Measurements from ENCODE around the gene FAM114A2.

DNA sequence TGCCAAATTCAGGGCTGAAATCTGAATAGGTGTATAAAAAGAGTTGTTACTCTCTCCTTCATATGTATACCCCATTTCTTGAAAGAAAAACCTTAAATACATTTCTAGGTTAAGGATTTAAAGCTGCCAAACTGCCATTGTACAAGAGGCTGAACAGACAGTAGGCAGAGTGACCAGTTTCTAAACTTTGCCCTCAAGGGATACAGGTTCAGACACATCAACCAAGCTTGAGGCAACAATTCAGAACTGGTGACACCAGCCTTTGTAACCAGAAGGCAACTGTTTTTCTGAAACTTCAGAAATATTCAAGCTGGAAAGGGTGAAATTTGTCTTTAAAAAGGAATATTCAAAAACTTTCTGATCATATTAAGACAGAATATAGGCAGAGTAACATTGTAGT is 47.5 kb downstream of the FAM114A2 start:
- no peak for TF ChIP-seq CTCF (IDR thresholded peaks at IDR 0.05)
- no peak for TF ChIP-seq POLR2A (IDR thresholded peaks at IDR 0.05; ENCODE audit: low read depth)
- no peak for TF ChIP-seq EP300 (IDR thresholded peaks at IDR 0.05)
- no peak for TF ChIP-seq POLR2AphosphoS5 (IDR thresholded peaks at IDR 0.05)

Measured in esophagus muscularis mucosa (tissue), 4 donors.